ENCODE data around the gene PLXNA2. TPM values are rescaled to one million over a fixed set of nuclear protein-coding genes. Genes with fewer than 3 reads are reported as not detected.
A peak's percentile ranks its signal among the peaks of the same experiment; 100 is the strongest.

The PLXNA2 gene
- total RNA-seq, 1 experiment from 2014 or later: 5.3 TPM

GRCh38 chr1:208174200-208174599, 70.0 kb downstream of the PLXNA2 start:
- DNase-seq: no peak
- H3K4me3 ChIP-seq (ENCODE audit: insufficient read depth, low read depth, low read length): no peak overlapping the region
- H3K27me3 ChIP-seq (ENCODE audit: control insufficient read depth, insufficient read depth, low read length): peaks cover 2% of the 10 kb centered on the region
- no peaks in the 10 kb centered on the region; the same call in 1 of the 2 replicates for H3K36me3 ChIP-seq (replicated peaks; ENCODE audit: control insufficient read depth, insufficient read depth, low read length)

GRCh38 chr1:208173749-208174148, 70.4 kb downstream of the PLXNA2 start:
- H3K36me3 ChIP-seq (replicated peaks; ENCODE audit: control insufficient read depth, insufficient read depth, low read length): no peaks in the 10 kb centered on the region; the same call in 1 of the 2 replicates
- H3K4me3 ChIP-seq (ENCODE audit: insufficient read depth, low read depth, low read length): no peak overlapping the region
- H3K27me3 ChIP-seq (ENCODE audit: control insufficient read depth, insufficient read depth, low read length): peaks cover 2% of the 10 kb centered on the region
- no peak for DNase-seq

GRCh38 chr1:208172423-208173145, 71.6 kb downstream of the PLXNA2 start:
- no peak for DNase-seq
- Histone ChIP-seq H3K4me3 (ENCODE audit: insufficient read depth, low read depth, low read length) (no peak overlapping the region), H3K36me3 (replicated peaks; ENCODE audit: control insufficient read depth, insufficient read depth, low read length) (no peaks in the 10 kb centered on the region; the same call in 1 of the 2 replicates), H3K27me3 (ENCODE audit: control insufficient read depth, insufficient read depth, low read length) (peaks cover 2% of the 10 kb centered on the region)

DNA sequence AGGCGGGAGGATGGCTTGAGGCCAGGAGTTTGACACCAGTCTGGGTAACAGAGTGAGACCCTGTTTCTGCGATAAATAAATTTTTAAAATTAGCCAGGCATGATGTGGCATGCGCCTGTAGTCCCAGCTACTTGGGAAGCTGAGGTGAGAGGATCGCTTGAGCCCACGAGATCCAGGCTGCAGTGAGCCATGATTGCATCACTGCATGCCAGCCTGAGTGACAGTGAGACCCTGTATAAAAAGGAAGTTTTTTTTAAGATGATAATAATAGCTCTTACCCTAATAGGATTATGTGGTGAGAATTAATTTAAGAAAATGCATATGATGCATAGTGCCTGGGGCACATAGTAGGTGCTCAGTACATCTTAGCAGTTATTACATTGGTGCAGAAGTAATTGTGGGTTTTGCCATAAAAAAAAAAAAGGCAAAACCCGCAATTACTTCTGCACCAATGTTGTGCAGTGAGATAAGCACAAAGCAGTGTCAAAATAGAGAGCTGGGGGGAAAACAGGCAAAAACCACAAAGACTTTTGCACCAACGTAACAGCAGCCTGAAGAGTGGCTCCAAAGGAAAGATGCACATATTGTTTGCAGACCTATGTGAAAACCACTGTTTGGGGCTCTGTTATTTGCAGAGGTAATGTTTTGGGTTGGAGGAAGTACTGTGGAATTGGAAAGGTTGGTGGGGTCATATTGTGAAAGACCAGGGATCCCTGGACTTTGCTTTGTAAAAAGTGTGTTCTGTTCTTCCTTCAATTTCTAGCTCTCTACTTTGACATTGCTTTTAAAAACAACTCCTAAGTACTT, 72.4 kb downstream of the PLXNA2 start:
- H3K36me3 ChIP-seq (replicated peaks; ENCODE audit: control insufficient read depth, insufficient read depth, low read length): no peaks in the 10 kb centered on the region; the same call in 1 of the 2 replicates
- H3K27me3 ChIP-seq (ENCODE audit: control insufficient read depth, insufficient read depth, low read length): peaks cover 2% of the 10 kb centered on the region
- no peak overlapping the region for H3K4me3 ChIP-seq (ENCODE audit: insufficient read depth, low read depth, low read length)
- no peak for DNase-seq

DNA sequence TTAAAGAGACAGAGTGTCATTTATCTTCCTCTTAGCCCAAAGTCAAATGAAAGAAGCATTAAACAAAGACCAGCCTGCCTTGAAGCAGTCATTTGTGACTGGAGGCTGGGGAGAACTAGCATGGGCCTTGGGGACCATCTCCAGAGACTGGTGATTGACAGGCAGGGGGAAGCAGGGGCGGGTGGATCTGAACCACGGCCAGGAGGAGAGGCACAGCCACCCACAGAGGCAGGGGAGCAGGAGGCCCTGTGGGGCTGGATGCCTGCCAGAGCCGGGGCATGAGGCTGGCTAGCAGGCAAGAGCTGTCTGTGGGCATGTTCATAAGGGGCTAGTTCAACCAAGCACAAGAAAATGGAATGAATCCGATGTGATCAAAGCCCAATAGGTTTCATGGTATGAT, 73.9 kb downstream of the PLXNA2 start:
- no peaks in the 10 kb centered on the region; the same call in 1 of the 2 replicates for H3K36me3 ChIP-seq (replicated peaks; ENCODE audit: control insufficient read depth, insufficient read depth, low read length)
- peak; percentile 52 for DNase-seq
- no peak overlapping the region for H3K4me3 ChIP-seq (ENCODE audit: insufficient read depth, low read depth, low read length)
- peaks cover 2% of the 10 kb centered on the region for H3K27me3 ChIP-seq (ENCODE audit: control insufficient read depth, insufficient read depth, low read length)

DNA sequence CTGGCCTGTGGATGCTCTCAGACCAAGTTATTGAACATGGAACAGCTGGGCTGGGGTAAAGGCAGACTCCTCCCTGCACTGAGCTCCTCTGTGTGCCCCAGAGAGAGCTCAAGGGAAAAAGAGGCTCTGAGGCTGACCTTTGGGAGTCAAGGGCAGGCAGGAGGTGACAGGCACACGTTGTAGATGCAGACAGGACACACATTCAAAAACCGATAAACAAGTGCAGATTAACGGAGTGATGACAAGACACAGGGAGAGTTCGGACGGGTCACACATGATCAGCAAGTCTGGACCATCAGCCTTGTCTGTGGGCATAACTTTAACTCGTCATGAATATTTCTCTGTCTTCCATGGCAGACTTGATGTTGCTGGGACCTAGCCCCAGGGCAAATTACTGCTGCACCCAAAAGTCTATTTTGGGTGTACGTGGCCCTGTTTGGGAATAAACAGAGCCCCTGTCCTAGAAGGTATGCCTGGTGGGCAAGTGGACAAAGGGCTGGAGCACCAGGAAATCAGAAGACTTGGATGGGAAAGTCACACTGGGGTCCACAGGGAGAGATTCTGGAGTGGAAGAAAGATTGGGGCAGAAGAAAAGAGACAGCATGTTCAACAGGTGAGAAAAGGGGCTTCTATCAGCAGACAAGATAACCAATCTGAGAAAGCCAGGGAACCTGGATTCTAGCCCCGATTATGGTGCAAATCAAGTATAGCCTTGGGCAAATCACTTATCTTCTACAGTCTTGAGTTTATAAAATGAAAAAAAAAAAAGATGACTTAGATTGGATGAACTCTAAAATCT, 74.9 kb downstream of the PLXNA2 start:
- DNase-seq: no peak
- Histone ChIP-seq H3K4me3 (ENCODE audit: insufficient read depth, low read depth, low read length) (no peak overlapping the region), H3K36me3 (replicated peaks; ENCODE audit: control insufficient read depth, insufficient read depth, low read length) (no peaks in the 10 kb centered on the region; the same call in 1 of the 2 replicates), H3K27me3 (ENCODE audit: control insufficient read depth, insufficient read depth, low read length) (no peaks in the 10 kb centered on the region; the same call in 1 of the 2 replicates)

- H3K27me3 ChIP-seq (ENCODE audit: control insufficient read depth, insufficient read depth, low read length): no peaks in the 10 kb centered on the region; the same call in 1 of the 2 replicates
- no peak for DNase-seq
- H3K4me3 ChIP-seq (ENCODE audit: insufficient read depth, low read depth, low read length): no peak overlapping the region
- no peaks in the 10 kb centered on the region for H3K36me3 ChIP-seq (replicated peaks; ENCODE audit: control insufficient read depth, insufficient read depth, low read length)
Observed at GRCh38 chr1:208167261-208167869, 76.8 kb downstream of the PLXNA2 start.

DNA sequence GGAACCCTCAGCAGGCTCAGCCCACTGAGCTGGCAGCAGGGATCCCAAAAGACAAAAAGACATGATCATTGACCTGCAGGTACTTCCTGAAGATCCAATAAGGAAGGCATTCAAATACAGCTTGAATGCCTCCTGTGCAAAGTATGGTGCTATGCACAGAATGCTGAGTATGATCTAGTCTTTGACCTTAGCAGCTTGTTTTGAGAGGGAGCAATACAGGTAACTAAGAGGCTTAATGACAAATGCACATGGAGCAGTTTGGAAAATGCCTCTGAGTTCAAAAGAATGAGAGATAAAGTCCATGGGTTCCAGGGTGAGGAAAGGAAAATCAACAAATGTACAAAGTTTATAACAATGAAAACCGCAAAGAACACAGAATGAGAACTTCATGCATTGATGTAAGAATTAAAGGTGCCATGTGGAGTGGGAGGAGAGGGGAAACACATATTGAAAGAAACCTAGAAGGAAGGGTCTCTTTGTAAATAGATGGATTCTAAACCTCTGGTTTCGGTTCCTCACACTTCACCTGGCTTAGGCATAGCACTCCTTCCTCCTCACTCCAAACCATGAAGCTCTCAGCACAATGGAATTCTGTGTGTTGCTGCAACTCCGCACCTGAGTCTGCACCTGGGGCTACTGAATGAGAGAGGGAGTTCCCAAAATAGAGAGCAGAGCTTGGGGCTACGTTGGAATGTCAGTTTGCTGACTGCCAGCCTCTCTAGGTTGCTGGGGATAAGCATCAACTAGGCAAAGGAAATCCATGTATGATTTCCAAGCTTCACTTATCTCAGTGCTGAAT, 77.6 kb downstream of the PLXNA2 start:
- peak; percentile 64 for DNase-seq
- H3K27me3 ChIP-seq (ENCODE audit: control insufficient read depth, insufficient read depth, low read length): no peaks in the 10 kb centered on the region; the same call in 1 of the 2 replicates
- H3K36me3 ChIP-seq (replicated peaks; ENCODE audit: control insufficient read depth, insufficient read depth, low read length): no peaks in the 10 kb centered on the region
- no peak overlapping the region for H3K4me3 ChIP-seq (ENCODE audit: insufficient read depth, low read depth, low read length)

DNA sequence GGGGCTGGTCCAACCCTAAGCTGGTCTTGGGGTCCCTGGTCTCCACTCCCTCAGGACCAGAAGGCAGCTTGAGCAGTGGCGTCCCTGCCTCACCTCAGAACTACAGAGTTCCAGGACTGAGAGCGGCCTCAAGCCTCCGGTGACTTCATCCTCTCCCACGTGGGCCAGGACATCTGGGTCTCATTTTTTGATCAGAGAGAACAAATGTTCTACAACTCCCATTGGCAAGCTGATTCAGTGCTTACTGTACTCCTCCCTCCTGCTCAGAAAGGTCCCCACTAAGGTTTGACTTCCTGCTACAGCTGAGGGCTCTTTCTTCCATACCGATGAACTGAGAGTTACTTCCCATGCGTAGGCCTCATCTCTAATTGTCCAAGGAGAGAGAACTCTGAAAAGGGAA, 78.5 kb downstream of the PLXNA2 start:
- Histone ChIP-seq H3K27me3 (ENCODE audit: control insufficient read depth, insufficient read depth, low read length) (no peaks in the 10 kb centered on the region; the same call in 1 of the 2 replicates), H3K4me3 (ENCODE audit: insufficient read depth, low read depth, low read length) (no peak overlapping the region), H3K36me3 (replicated peaks; ENCODE audit: control insufficient read depth, insufficient read depth, low read length) (no peaks in the 10 kb centered on the region)
- no peak for DNase-seq

GRCh38 chr1:208164609-208165008, 79.6 kb downstream of the PLXNA2 start:
- Histone ChIP-seq H3K4me3 (ENCODE audit: insufficient read depth, low read depth, low read length) (no peak overlapping the region), H3K36me3 (replicated peaks; ENCODE audit: control insufficient read depth, insufficient read depth, low read length) (no peaks in the 10 kb centered on the region), H3K27me3 (ENCODE audit: control insufficient read depth, insufficient read depth, low read length) (no peaks in the 10 kb centered on the region; the same call in 1 of the 2 replicates)
- no peak for DNase-seq

DNA sequence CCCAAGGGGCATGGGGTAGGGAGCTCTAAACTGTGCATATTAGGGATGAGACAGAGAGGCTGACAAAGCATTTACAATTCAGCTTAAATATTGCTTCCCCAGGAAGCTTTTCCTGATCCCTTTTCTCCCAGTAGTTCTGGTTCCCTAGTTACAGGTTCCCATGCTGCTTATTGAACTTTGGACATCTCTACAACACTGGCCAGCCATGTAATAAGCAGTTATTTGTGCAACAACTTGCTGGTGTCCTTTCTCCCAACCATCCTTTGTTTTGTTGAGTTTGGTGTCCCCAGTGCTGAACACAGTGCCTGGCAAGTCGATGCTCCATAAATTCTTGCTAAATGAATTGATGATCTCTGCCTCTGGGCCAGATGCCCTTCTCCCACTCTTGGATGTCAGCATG, 80.6 kb downstream of the PLXNA2 start:
- Histone ChIP-seq H3K36me3 (replicated peaks; ENCODE audit: control insufficient read depth, insufficient read depth, low read length) (no peaks in the 10 kb centered on the region), H3K4me3 (ENCODE audit: insufficient read depth, low read depth, low read length) (no peak overlapping the region), H3K27me3 (ENCODE audit: control insufficient read depth, insufficient read depth, low read length) (no peaks in the 10 kb centered on the region; the same call in 1 of the 2 replicates)
- no peak for DNase-seq

DNA sequence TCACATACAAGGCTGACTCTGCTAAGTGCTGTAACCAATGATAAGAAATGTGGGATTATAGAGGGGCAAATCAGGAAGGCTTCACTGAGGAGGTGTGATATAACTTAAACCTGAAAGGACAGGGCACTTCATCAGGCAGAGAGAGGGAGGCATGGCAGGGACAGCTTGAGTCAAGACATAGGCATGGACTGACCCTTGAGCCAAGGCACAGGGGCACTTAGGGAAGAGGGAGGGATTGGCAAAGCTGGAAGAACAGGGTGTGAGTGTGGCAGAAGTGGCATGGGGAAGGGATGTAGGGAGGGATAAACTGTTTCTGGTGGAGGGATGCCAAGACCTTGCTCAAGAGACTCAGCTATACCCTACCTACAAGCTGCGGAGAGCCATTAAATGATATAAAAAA, 81.3 kb downstream of the PLXNA2 start:
- no peak overlapping the region for H3K4me3 ChIP-seq (ENCODE audit: insufficient read depth, low read depth, low read length)
- H3K27me3 ChIP-seq (ENCODE audit: control insufficient read depth, insufficient read depth, low read length): no peaks in the 10 kb centered on the region; the same call in 1 of the 2 replicates
- DNase-seq: no peak
- H3K36me3 ChIP-seq (replicated peaks; ENCODE audit: control insufficient read depth, insufficient read depth, low read length): no peaks in the 10 kb centered on the region

GRCh38 chr1:208161656-208162375, 82.4 kb downstream of the PLXNA2 start:
- no peak overlapping the region for H3K4me3 ChIP-seq (ENCODE audit: insufficient read depth, low read depth, low read length)
- DNase-seq: no peak
- H3K27me3 ChIP-seq (ENCODE audit: control insufficient read depth, insufficient read depth, low read length): no peaks in the 10 kb centered on the region; the same call in 1 of the 2 replicates
- H3K36me3 ChIP-seq (replicated peaks; ENCODE audit: control insufficient read depth, insufficient read depth, low read length): no peaks in the 10 kb centered on the region
